Spleen (tissue), 11 donors: ENCODE results near the gene CDK19. TPM values are rescaled to one million over a fixed set of nuclear protein-coding genes. Genes with fewer than 3 reads are reported as not detected.
A peak's percentile ranks its signal among the peaks of the same experiment; 100 is the strongest.

ENCODE experiments used
- DNase-seq: peaks from one replicate; pipeline ENCODE4 v3.0.0-alpha.2; 2020
- H3K27ac ChIP-seq, 8 donors: fragments of 200-600 bp; sonication (generic) in 7 of 8; 1 replicate in 4 of 8; 2 replicates in 4 of 8; pipeline versions ENCODE4 v1.5.0 to v1.8.0; 2016 to 2021; ENCODE audit warnings: inconsistent platforms in 4 of 8, mild to moderate bottlenecking in 4 of 8, moderate library complexity in 1 of 8
- H3K27me3 ChIP-seq, 7 donors: fragments of 200-600 bp; sonication (generic) in 6 of 7; replicated peaks in 1 of 7; 1 replicate in 4 of 7; 2 replicates in 3 of 7; pipeline versions ENCODE4 v1.5.0 to v1.8.0; 2016 to 2021; ENCODE audit warnings: inconsistent platforms in 3 of 7, mild to moderate bottlenecking in 1 of 7
- H3K36me3 ChIP-seq, 6 donors: fragments of 200-600 bp; sonication (generic) in 5 of 6; 1 replicate in 4 of 6; 2 replicates in 2 of 6; pipeline versions ENCODE4 v1.5.0 to v1.8.0; 2016 to 2021; ENCODE audit warnings: inconsistent platforms in 2 of 6
- H3K4me1 ChIP-seq, 6 donors: fragments of 200-600 bp; sonication (generic) in 5 of 6; 1 replicate in 3 of 6; 2 replicates in 3 of 6; pipeline versions ENCODE4 v1.5.0 to v1.8.0; 2016 to 2021; ENCODE audit warnings: inconsistent platforms in 3 of 6
- H3K4me3 ChIP-seq, 8 donors: fragments of 200-600 bp; sonication (generic) in 7 of 8; 1 replicate in 4 of 8; 2 replicates in 4 of 8; pipeline versions ENCODE4 v1.5.0 to v1.8.0; 2016 to 2021; ENCODE audit warnings: inconsistent platforms in 4 of 8, mild to moderate bottlenecking in 4 of 8, moderate library complexity in 2 of 8
- H3K9me3 ChIP-seq, 8 donors: fragments of 200-600 bp; sonication (generic) in 7 of 8; 1 replicate in 4 of 8; 2 replicates in 4 of 8; pipeline versions ENCODE4 v1.5.0 to v1.8.0; 2016 to 2021; ENCODE audit warnings: inconsistent platforms in 4 of 8
- CTCF ChIP-seq, 11 experiments: fragments of 200-600 bp in 7 of 11; fragments of 450-650 bp in 4 of 11; sonication (generic) in 4 of 11; IDR thresholded peaks in 8 of 11; conservative IDR thresholded peaks in 3 of 11; 1 replicate in 7 of 11; 2 replicates in 4 of 11; pipeline versions ENCODE4 v1.4.0 to v1.8.0; 2016 to 2021; ENCODE audit warnings: antibody characterized with exemption in 11 of 11, inconsistent platforms in 4 of 11, mild to moderate bottlenecking in 1 of 11
- POLR2A ChIP-seq, 3 donors: fragments of 450-650 bp; IDR thresholded peaks; one replicate each; pipeline ENCODE4 v1.5.1; 2017; ENCODE audit warnings: antibody characterized with exemption in 3 of 3, mild to moderate bottlenecking in 1 of 3
- POLR2AphosphoS5 ChIP-seq, 3 donors: sonication (generic); formaldehyde crosslinking; IDR thresholded peaks; one replicate each; pipeline ENCODE4 v1.5.1; 2017; ENCODE audit warnings: antibody characterized with exemption in 3 of 3
- WGBS, 5 donors: extraction: QIAGEN DNeasy Blood & Tissue Kit in 3 of 5; methylation state at CpG; one replicate each; pipeline versions ENCODE4 v1.1.5 to v1.1.7; 2013 to 2018; 5-methylcytosine and 5-hydroxymethylcytosine counted together
- intact Hi-C: fragments of 100-400 bp; cut with DNase I; formaldehyde crosslinking; loops from one replicate; pipeline ENCODE4 v1.15.0; 2023; ENCODE audit warnings: low total_unique reads
- polyA plus RNA-seq, 3 donors: library from polyadenylated mRNA; stranded (reverse); fragments of 200-250 nt; gene quantifications; one replicate each; pipeline ENCODE4 v1.2.1, GENCODE V29; 2013
- total RNA-seq, 7 donors: library from RNA; depleted of rRNA in 3 of 7; stranded (reverse); fragments of >200 nt in 3 of 7; fragmentation: NEBNext Ultra II Directional in 4 of 7; extraction: Animal tissue kit (Norgen Biotek cat#: 25700) in 4 of 7; gene quantifications; one replicate each; pipeline versions ENCODE4 v1.1.0 to v1.2.1, GENCODE V29; 2016 to 2021
- donor health status: healthy with polysubstance abuse.
- donor health status: DM: no; HTN: no; CAD: no; lungs with moderate emphysema.
- donor health status: DM: no; HTN: no; CAD: no.
- donor health status: Bipolar disorder and iron deficiency.
- donor health status: healthy.
- donor health status: DM: no; HTN: no; CAD: no.
- donor health status: DM: yes; HTN: yes; CAD: no.

The CDK19 gene
- total and polyA plus RNA-seq, 10 donors: 7.9 to 29.8 (median 21.7) TPM

DNA sequence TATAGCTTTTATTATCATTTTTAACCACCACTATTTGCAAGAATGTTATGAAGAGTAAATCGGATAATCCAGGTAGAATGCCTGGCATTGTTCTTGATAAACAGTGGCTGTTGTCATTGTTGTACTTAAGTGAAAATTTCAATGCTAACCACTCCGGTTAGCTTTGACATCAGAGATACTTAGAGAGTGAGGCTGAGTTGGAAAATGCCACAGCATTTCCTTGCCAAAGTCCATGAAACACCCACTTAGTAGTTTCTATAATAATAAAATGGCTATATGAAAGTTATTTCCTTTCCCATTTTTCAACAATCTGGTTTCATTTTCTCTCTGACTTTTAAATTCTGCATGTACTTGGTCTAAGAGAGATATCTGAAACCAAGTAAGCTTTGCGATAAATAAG is 132.0 kb downstream of the CDK19 start:
- no peaks in the 10 kb centered on the region for H3K36me3 ChIP-seq
- intact Hi-C loops: loop anchor here (5.0 to 10.0 kb wide), 2 partner anchors 132 to 264 kb away; partner anchors contain the start of gene CDK19
- no peak overlapping the region for H3K4me3 ChIP-seq
- no peak for TF ChIP-seq POLR2A (IDR thresholded peaks at IDR 0.05)
- no peak for TF ChIP-seq POLR2AphosphoS5 (IDR thresholded peaks at IDR 0.05)
- no peak for TF ChIP-seq CTCF (IDR thresholded peaks at IDR 0.05 in 8 of 11, conservative IDR thresholded peaks at IDR 0.05 in 3 of 11)
- H3K27ac ChIP-seq: no peak overlapping the region
- no peak for DNase-seq
- no peaks in the 10 kb centered on the region for H3K9me3 ChIP-seq
- WGBS, 5 donors: 74 to 92% (median 88%) methylated on average over 3 of the region's 3 CpGs
- no peaks in the 10 kb centered on the region for H3K27me3 ChIP-seq
- peaks cover 10 to 44% (median 29%) of the 10 kb centered on the region in 6 donors for H3K4me1 ChIP-seq

DNA sequence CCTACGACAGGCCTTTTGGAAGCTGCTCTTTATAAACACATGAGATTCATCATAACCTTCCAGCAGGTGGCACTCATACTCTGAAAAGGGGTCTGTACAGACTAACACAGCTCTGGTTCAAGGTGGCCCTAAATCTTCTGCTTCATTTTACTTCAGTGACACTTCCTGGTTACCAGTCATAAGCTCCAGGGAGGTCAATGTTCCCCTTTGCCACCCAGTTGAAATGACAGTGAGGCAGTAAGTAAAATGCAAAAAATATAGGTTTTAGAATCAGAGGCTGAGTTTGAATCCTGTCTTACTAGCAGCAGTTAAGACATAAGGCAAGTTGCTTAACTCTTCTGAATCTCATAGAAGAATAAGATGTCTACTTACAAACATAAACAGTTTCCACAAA is 132.8 kb downstream of the CDK19 start:
- H3K4me1 ChIP-seq: peaks cover 7 to 36% (median 22%) of the 10 kb centered on the region in 6 donors
- no peaks in the 10 kb centered on the region for H3K27me3 ChIP-seq
- no peaks in the 10 kb centered on the region for H3K36me3 ChIP-seq
- no peaks in the 10 kb centered on the region for H3K9me3 ChIP-seq
- WGBS, 5 donors: 4 to 20% (median 17%) methylated on average over 1 of the region's 1 CpG
- peak overlapping the region in 3 of 8 donors; percentile 13 to 54 (median 27) for H3K27ac ChIP-seq
- H3K4me3 ChIP-seq: no peak overlapping the region
- peak; percentile 44 to 84 (median 69) for TF ChIP-seq CTCF (IDR thresholded peaks at IDR 0.05 in 8 of 11, conservative IDR thresholded peaks at IDR 0.05 in 3 of 11)
- TF ChIP-seq POLR2AphosphoS5 (IDR thresholded peaks at IDR 0.05): peak in 1 of 3 donors; percentile 39
- no peak for TF ChIP-seq POLR2A (IDR thresholded peaks at IDR 0.05)
- no peak for DNase-seq
- intact Hi-C loops: loop anchor here (5.0 to 10.0 kb wide), 2 partner anchors 132 to 265 kb away; partner anchors contain the start of gene CDK19

DNA sequence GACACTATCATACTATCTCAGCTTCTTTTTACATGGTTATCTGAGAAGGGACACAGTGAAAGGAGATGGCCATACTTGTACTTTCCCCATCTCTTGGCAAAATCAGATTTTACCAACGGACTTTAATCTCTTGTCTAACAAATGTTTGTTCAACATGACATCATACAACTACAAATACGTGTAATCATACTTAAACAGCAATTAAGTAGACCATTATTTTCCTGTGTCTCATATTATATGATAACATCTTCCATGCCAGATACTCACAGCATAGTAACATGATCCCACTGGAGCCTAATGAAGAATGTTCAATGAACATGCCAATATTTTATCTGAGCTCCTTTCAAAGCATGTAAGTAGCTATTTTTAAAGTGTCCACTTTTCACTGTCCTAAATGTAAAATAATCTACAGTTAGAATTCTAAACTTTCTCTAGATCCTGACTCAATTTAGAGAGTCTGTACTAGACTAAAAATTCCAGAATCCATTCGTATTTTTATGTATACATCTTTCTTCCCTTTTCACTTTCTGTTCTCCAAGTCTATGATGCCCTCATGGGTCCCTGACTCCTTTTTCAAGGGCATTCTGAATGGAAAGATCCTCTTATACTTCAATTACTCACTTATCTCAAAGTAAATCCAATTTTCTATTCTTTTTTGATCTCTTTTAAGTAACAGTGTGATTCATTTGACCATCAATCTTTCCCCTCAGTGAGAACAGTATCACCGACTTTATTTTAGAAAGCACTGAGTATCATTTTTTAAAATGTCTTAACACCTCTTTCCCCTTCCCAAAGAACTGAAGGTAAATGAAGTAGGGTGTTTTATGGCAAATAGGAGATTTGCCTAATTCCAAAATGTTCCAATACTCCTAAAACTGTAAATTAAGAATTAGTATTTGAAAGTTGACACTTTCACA is 133.5 kb downstream of the CDK19 start:
- Histone ChIP-seq H3K27ac (peak overlapping the region in 2 of 8 donors; percentile 27 to 54), H3K36me3 (peaks cover 0 to 3% (median 0%) of the 10 kb centered on the region in 6 donors), H3K9me3 (no peaks in the 10 kb centered on the region), H3K4me3 (no peak overlapping the region), H3K4me1 (peaks cover 7 to 29% (median 16%) of the 10 kb centered on the region in 6 donors), H3K27me3 (no peaks in the 10 kb centered on the region)
- intact Hi-C loops: loop anchor here (5.0 to 10.0 kb wide), 2 partner anchors 133 to 266 kb away; partner anchors contain the start of gene CDK19
- no peak for TF ChIP-seq POLR2A (IDR thresholded peaks at IDR 0.05)
- TF ChIP-seq POLR2AphosphoS5 (IDR thresholded peaks at IDR 0.05): no peak
- TF ChIP-seq CTCF (IDR thresholded peaks at IDR 0.05 in 8 of 11, conservative IDR thresholded peaks at IDR 0.05 in 3 of 11): no peak
- DNase-seq: no peak
- 66 to 79% (median 69%) methylated on average over 4 of the region's 4 CpGs for WGBS, 5 donors

- H3K9me3 ChIP-seq: no peaks in the 10 kb centered on the region
- H3K4me3 ChIP-seq: no peak overlapping the region
- no peaks in the 10 kb centered on the region for H3K4me1 ChIP-seq
- TF ChIP-seq POLR2AphosphoS5 (IDR thresholded peaks at IDR 0.05) (no peak), POLR2A (IDR thresholded peaks at IDR 0.05) (no peak), CTCF (IDR thresholded peaks at IDR 0.05 in 8 of 11, conservative IDR thresholded peaks at IDR 0.05 in 3 of 11) (no peak)
- no peak for DNase-seq
- intact Hi-C loops: loop anchor here (10.0 kb wide), 1 partner anchor 132 kb away; no protein-coding TSS in a partner anchor
- peaks cover 0 to 12% (median 0%) of the 10 kb centered on the region in 6 donors for H3K36me3 ChIP-seq
- H3K27ac ChIP-seq: no peak overlapping the region
- no peaks in the 10 kb centered on the region for H3K27me3 ChIP-seq
Observed at GRCh38 chr6:110676396-110676795, 138.9 kb downstream of the CDK19 start.
